ENCODE results near the gene INPP5D.

Gene INPP5D

GRCh38 chr2:233248999-233249398 lies 188.9 kb downstream of the INPP5D start:
- no peak for DNase-seq

DNA sequence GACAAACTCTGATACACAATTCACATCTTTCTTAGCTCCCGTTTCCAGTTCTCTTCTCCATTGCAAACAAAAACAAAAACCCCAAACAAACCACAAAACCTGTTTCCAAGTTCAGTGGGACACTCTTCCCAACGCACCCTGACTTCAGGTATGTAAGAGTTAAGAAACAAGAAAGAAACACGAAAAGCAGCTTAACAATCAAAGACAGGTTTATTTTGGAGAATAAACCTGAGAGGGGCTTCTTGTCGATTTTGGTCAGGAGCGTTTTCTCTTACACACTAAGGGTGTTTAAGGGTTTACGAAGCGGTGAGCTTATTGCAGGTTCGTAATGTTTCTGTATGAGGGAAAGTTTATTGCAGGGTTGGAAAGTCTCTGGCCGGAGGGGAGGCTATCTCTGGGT lies 190.4 kb downstream of the INPP5D start:
- DNase-seq, result no peak

- no peak for DNase-seq
Measured at GRCh38 chr2:233250985-233251305, 190.8 kb downstream of the INPP5D start.

DNA sequence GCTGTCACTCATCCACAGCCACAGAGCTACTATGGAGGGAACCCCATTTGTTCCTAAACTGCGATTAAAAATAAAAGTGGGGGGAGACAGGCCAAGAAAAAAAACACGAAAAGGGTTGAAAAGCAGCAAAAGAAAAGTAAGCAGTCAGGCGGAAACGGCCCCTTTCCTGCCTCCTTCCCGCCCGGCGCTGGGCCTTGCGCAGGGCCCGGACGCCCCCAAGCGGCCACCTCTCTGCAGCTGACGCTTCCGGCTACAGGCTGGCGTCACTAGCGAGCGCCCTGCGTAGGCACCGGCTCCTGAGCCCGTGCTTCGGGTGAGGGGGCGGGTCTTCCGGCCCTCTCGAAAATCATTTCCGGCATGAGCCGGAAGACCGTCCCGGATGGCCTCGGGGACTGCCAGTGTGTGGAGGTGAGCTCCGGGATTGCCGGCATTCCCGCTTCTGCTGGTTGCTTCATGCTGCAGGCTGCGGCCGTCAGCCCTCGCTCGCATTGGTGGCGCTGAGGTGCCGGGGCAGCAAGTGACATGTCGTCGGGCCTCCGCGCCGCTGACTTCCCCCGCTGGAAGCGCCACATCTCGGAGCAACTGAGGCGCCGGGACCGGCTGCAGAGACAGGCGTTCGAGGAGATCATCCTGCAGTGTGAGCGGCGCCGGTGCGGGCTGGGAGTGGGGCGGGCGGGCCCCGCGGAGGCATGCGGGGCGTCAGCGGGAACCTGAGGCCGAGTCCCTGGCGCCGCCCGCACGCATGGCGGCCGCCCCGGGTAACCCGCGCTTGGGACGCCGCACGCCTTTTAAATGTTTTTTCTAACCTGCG lies 191.4 kb downstream of the INPP5D start, which contains the start of gene ATG16L1:
Gene ATG16L1 (plus strand): TSS at position 368 of the 811 bp plus-strand sequence. CDS start 155 bp downstream, at position 523.
- peak; percentile 88 for DNase-seq

DNA sequence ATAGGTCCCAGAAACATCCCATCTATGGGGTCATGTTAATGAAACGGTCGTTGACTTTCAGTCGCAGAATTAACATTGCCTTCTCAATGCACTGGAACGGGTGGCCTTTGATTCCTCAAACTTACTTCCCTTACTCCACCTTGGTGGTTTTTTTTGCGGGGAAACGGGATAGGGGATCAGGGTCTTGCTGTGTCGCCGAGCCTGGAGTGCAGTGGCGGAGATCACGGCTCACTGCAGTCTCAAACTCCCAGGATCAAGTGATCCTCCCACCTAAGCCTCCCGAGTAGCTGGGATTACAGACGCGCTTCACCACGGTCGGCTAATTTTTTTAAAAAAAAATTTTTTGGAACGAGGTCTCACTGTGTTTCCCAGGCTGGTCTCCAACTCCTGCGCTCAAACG lies 192.1 kb downstream of the INPP5D start:
- DNase-seq, result no peak

DNA sequence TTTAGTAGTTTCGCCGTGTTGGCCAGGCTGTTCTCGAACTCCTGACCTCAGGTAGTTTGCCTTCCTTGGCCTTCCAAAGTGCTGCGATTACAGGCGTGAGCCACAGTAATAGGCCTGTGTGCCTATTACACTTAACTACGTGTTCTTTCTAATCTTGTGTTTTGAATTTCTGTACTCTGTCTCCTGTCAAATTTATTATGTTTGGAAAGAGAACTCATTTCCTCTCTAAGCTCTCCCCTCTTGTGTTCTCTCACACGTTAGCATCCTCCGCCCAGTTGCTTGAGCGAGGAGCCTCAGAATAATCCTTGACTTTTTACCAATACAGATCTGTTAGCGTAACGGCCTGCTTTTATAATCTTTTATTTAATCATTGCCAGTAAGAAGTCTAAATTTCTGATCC lies 195.0 kb downstream of the INPP5D start:
- DNase-seq, result no peak

DNA sequence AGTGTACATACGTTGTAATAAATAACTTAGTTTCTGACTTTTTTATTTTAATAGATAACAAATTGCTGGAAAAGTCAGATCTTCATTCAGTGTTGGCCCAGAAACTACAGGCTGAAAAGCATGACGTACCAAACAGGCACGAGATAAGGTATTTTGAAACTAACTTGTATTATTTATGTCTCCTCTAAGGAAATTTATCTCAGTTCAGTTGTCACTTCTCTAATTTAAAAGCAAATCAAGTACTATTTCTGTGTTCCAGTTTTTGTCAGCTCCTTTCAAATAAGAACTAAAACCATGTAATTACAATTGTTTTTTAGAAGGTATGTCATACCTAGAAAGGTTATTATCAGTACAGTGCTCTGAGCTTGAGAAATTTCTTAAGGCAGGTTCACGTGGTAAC lies 195.9 kb downstream of the INPP5D start:
- DNase-seq, result no peak
